ENCODE results near the gene OSBPL10.

DNA sequence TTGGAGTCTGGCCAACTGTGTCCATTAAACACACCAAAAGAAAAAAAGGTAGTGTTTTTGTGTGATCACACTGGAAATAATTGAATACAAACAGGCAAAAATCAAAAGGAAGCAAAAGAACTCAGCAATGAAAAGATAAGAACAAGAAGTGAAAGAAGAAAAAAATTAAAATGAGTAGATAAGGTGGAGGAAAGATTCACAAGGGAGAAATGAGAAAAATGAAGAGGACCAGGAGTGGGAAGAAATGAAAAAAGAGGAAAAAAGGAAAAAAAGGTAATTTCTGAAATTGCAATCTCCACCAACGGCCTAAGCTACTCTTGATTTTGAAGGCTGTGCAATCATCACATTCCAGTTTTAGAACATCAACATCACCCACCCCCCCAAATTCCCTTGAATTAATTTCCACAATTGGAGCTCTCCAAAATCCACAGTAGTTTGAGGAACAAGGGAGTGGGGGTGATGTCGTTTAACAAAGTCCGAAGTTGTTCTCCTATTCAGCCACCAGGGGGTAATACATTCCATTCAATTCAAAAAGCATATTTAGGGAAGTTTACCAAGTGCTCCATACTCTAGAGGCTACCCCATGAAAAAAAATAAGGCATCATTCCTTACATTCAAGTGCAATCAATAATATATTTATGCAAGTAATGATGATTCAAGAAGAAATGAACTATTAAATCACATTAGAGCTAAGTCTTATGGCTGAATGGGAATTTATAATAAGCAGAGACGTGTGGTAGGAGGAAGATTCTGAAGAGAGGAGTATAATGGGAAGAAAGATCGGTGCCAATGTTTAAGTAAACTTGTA is 37.9 kb upstream of the OSBPL10 start:
- TF ChIP-seq, protein P1, sequence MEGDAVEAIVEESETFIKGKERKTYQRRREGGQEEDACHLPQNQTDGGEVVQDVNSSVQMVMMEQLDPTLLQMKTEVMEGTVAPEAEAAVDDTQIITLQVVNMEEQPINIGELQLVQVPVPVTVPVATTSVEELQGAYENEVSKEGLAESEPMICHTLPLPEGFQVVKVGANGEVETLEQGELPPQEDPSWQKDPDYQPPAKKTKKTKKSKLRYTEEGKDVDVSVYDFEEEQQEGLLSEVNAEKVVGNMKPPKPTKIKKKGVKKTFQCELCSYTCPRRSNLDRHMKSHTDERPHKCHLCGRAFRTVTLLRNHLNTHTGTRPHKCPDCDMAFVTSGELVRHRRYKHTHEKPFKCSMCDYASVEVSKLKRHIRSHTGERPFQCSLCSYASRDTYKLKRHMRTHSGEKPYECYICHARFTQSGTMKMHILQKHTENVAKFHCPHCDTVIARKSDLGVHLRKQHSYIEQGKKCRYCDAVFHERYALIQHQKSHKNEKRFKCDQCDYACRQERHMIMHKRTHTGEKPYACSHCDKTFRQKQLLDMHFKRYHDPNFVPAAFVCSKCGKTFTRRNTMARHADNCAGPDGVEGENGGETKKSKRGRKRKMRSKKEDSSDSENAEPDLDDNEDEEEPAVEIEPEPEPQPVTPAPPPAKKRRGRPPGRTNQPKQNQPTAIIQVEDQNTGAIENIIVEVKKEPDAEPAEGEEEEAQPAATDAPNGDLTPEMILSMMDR (IDR thresholded peaks at IDR 0.05) = peak; percentile 46 to 87 (median 70)
- no peak for TF ChIP-seq POLR2A (IDR thresholded peaks at IDR 0.05)
